H9 (cell line): ENCODE measurements around the gene MBP. TPM values are rescaled to one million over a fixed set of nuclear protein-coding genes. Genes with fewer than 3 reads are reported as not detected.

Experiments used
- DNase-seq: peaks from one replicate; pipeline ENCODE4 v3.0.0-alpha.2; 2017
- H2AFZ ChIP-seq: one replicate; pipeline ENCODE4 v1.6.1; 2013; ENCODE audit warnings: mild to moderate bottlenecking, low read length, control low read depth, moderate library complexity
- H2AK5ac ChIP-seq: 2 replicates; pipeline ENCODE4 v1.6.1; 2013; ENCODE audit warnings: low read length, control low read depth, mixed read lengths; ENCODE audit not compliant: insufficient read length
- H2BK120ac ChIP-seq: one replicate; pipeline ENCODE4 v1.6.1; 2013; ENCODE audit warnings: low read depth, mild to moderate bottlenecking, low read length, control low read depth, inconsistent platforms; ENCODE audit not compliant: poor library complexity, severe bottlenecking
- H2BK12ac ChIP-seq: 2 replicates; pipeline ENCODE4 v1.6.1; 2013; ENCODE audit warnings: low read length, control low read depth, mixed read lengths, low read depth; ENCODE audit not compliant: insufficient read length
- H2BK15ac ChIP-seq: 2 replicates; pipeline ENCODE4 v1.6.1; 2013; ENCODE audit warnings: low read depth, low read length, control low read depth
- H2BK20ac ChIP-seq: one replicate; pipeline ENCODE4 v1.6.1; 2013; ENCODE audit warnings: low read depth, mild to moderate bottlenecking, low read length, control low read depth, inconsistent platforms; ENCODE audit not compliant: poor library complexity, severe bottlenecking
- H2BK5ac ChIP-seq: 2 replicates; pipeline ENCODE4 v1.6.1; 2013; ENCODE audit warnings: low read length, control low read depth, mixed read lengths; ENCODE audit not compliant: insufficient read length
- H3K14ac ChIP-seq: 2 replicates; pipeline ENCODE4 v1.6.1; 2013; ENCODE audit warnings: low read length, control low read depth; ENCODE audit not compliant: insufficient read depth
- H3K18ac ChIP-seq: 2 replicates; pipeline ENCODE4 v1.6.1; 2013; ENCODE audit warnings: low read depth, mild to moderate bottlenecking, mixed read lengths, low read length, control low read depth; ENCODE audit not compliant: insufficient read length
- H3K23ac ChIP-seq: 2 replicates; pipeline ENCODE4 v1.6.1; 2013; ENCODE audit warnings: low read length, control low read depth, mixed read lengths, low read depth; ENCODE audit not compliant: insufficient read length
- H3K23me2 ChIP-seq: 2 replicates; pipeline ENCODE4 v1.6.1; 2013; ENCODE audit warnings: low read depth, mild to moderate bottlenecking, mixed read lengths, low read length, control low read depth; ENCODE audit not compliant: insufficient read length, poor library complexity, severe bottlenecking
- H3K27ac ChIP-seq: 2 replicates; pipeline ENCODE4 v1.5.1; 2013; ENCODE audit warnings: low read length, control low read depth, mixed read lengths, low read depth; ENCODE audit not compliant: insufficient read length
- H3K27me3 ChIP-seq: 2 replicates; pipeline ENCODE4 v1.6.1; 2013; ENCODE audit warnings: low read length, control low read depth, inconsistent platforms; ENCODE audit not compliant: insufficient read depth
- H3K4ac ChIP-seq: 2 replicates; pipeline ENCODE4 v1.6.1; 2013; ENCODE audit warnings: low read depth, mild to moderate bottlenecking, control low read depth, inconsistent platforms, low read length, moderate library complexity
- H3K4me1 ChIP-seq: 2 replicates; pipeline ENCODE4 v1.6.1; 2013; ENCODE audit warnings: low read length, control low read depth, inconsistent platforms; ENCODE audit not compliant: insufficient read depth
- H3K4me2 ChIP-seq: 2 replicates; pipeline ENCODE4 v1.6.1; 2013; ENCODE audit warnings: low read length, control low read depth, mixed read lengths; ENCODE audit not compliant: insufficient read length, insufficient read depth
- H3K56ac ChIP-seq: 2 replicates; pipeline ENCODE4 v1.6.1; 2013; ENCODE audit warnings: low read depth, mild to moderate bottlenecking, mixed read lengths, low read length, control low read depth; ENCODE audit not compliant: insufficient read length
- H3K79me1 ChIP-seq: 2 replicates; pipeline ENCODE4 v1.6.1; 2013; ENCODE audit warnings: low read depth, mild to moderate bottlenecking, moderate library complexity, low read length, control low read depth, inconsistent platforms; ENCODE audit not compliant: insufficient read depth, poor library complexity, severe bottlenecking
- H3K79me2 ChIP-seq: 2 replicates; pipeline ENCODE4 v1.6.1; 2013; ENCODE audit warnings: low read length, control low read depth, inconsistent platforms; ENCODE audit not compliant: insufficient read depth
- H3K9ac ChIP-seq: 2 replicates; pipeline ENCODE4 v1.6.1; 2013; ENCODE audit warnings: low read length, control low read depth, mixed read lengths; ENCODE audit not compliant: insufficient read length; ENCODE audit errors: extremely low read depth
- H3K9me3 ChIP-seq: one replicate; pipeline ENCODE4 v1.6.1; 2013; ENCODE audit warnings: low read depth, low read length, inconsistent platforms; ENCODE audit not compliant: control insufficient read depth
- H3T11ph ChIP-seq: one replicate; pipeline ENCODE4 v1.6.1; 2013; ENCODE audit warnings: mild to moderate bottlenecking, low read length, control low read depth, inconsistent platforms
- H4K20me1 ChIP-seq: one replicate; pipeline ENCODE4 v1.6.1; 2013; ENCODE audit not compliant: control insufficient read depth, insufficient read length, insufficient read depth
- H4K5ac ChIP-seq: 2 replicates; pipeline ENCODE4 v1.6.1; 2013; ENCODE audit warnings: low read depth, mild to moderate bottlenecking, mixed read lengths, low read length, control low read depth; ENCODE audit not compliant: insufficient read length
- H4K8ac ChIP-seq: replicated peaks from 2 replicates; pipeline ENCODE4 v1.6.1; 2013; ENCODE audit warnings: low read length, control low read depth, mixed read lengths, low read depth; ENCODE audit not compliant: insufficient read length
- H4K91ac ChIP-seq: 2 replicates; pipeline ENCODE4 v1.6.1; 2013; ENCODE audit warnings: low read depth, mild to moderate bottlenecking, moderate library complexity, mixed read lengths, low read length, control low read depth; ENCODE audit not compliant: insufficient read length
- H3K27ac Mint-ChIP-seq, 3 experiments: 2 replicates in 2 of 3; 3 replicates in 1 of 3; pipeline ENCODE4 v1.8.0; 2020 to 2021; ENCODE audit warnings: mixed read lengths in 3 of 3, mild to moderate bottlenecking in 1 of 3, moderate library complexity in 1 of 3
- H3K27me3 Mint-ChIP-seq: 2 replicates; pipeline ENCODE4 v1.8.0; 2021; ENCODE audit warnings: low read depth, mild to moderate bottlenecking, moderate library complexity, mixed read lengths
- H3K36me3 Mint-ChIP-seq, 3 experiments: 2 replicates in 2 of 3; 3 replicates in 1 of 3; pipeline ENCODE4 v1.8.0; 2020 to 2021; ENCODE audit warnings: low read depth in 3 of 3, mixed read lengths in 3 of 3; ENCODE audit not compliant: insufficient read depth in 1 of 3
- H3K4me1 Mint-ChIP-seq, 2 experiments: 2 replicates each; pipeline ENCODE4 v1.8.0; 2020; ENCODE audit warnings: mixed read lengths in 2 of 2
- H3K4me3 Mint-ChIP-seq, 2 experiments: 2 replicates in 1 of 2; 3 replicates in 1 of 2; pipeline ENCODE4 v1.8.0; 2020 to 2021; ENCODE audit warnings: mild to moderate bottlenecking in 2 of 2, mixed read lengths in 2 of 2, moderate library complexity in 1 of 2
- H3K9me3 Mint-ChIP-seq, 2 experiments: 2 replicates in 1 of 2; 3 replicates in 1 of 2; pipeline ENCODE4 v1.8.0; 2020; ENCODE audit warnings: mild to moderate bottlenecking in 2 of 2, mixed read lengths in 2 of 2, moderate library complexity in 1 of 2
- WGBS: extraction: QIAGEN DNeasy Blood & Tissue Kit; methylation state at CpG from one replicate; pipeline ENCODE4 v1.1.7; 2013; ENCODE audit warnings: missing lambda C conversion rate, low lambda C conversion rate, mixed read lengths; ENCODE audit not compliant: insufficient read length; ENCODE audit errors: extremely low coverage; 5-methylcytosine and 5-hydroxymethylcytosine counted together
- total RNA-seq: library from RNA; stranded (reverse); gene quantifications from 2 replicates; pipeline ENCODE4 v1.2.1, GENCODE V29; 2021
- TF ChIP-seq, protein P1 (sequence below): fragments of 200-600 bp; sonication (generic); conservative IDR thresholded peaks from 3 replicates; pipeline ENCODE4 v1.8.0; 2021; ENCODE audit warnings: antibody characterized with exemption, mild to moderate bottlenecking

Gene MBP
- total RNA-seq, 1 experiment from 2014 or later, result 8.6 TPM

DNA sequence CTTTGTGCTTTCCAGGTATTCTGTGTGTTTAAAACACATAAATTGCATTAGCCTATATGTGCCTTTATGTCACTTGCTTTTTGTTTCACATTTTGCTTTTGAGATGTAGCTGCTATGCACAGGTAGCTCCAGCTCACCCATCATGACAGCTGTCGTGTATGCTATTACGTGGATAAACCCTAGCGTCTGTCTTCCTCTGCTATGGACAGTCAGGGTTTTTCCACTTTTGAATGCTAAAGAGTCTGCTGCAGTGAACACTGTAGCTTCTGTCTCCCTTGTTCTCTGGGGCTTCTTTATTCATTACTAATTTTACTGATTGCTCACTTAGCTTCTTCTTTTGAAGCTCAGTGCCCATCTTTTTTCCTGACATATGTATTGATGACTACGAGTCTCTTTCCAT, 24.7 kb upstream of the MBP start:
- TF ChIP-seq, protein P1, sequence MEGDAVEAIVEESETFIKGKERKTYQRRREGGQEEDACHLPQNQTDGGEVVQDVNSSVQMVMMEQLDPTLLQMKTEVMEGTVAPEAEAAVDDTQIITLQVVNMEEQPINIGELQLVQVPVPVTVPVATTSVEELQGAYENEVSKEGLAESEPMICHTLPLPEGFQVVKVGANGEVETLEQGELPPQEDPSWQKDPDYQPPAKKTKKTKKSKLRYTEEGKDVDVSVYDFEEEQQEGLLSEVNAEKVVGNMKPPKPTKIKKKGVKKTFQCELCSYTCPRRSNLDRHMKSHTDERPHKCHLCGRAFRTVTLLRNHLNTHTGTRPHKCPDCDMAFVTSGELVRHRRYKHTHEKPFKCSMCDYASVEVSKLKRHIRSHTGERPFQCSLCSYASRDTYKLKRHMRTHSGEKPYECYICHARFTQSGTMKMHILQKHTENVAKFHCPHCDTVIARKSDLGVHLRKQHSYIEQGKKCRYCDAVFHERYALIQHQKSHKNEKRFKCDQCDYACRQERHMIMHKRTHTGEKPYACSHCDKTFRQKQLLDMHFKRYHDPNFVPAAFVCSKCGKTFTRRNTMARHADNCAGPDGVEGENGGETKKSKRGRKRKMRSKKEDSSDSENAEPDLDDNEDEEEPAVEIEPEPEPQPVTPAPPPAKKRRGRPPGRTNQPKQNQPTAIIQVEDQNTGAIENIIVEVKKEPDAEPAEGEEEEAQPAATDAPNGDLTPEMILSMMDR, result no peak
- H3K27me3 Mint-ChIP-seq, result peaks cover 5% of the 10 kb centered on the region
- H4K8ac ChIP-seq, result no peak overlapping the region
- no peak overlapping the region for H3K18ac ChIP-seq
- no peak overlapping the region for H3K56ac ChIP-seq
- no peak overlapping the region for H2AK5ac ChIP-seq
- peaks cover 0 to 27% (median 15%) of the 10 kb centered on the region in 3 experiments for H3K36me3 Mint-ChIP-seq
- no peak for DNase-seq
- H3K4me2 ChIP-seq, result no peak overlapping the region
- H4K5ac ChIP-seq, result no peak overlapping the region
- H2BK20ac ChIP-seq, result no peak overlapping the region
- no peak overlapping the region for H3K9ac ChIP-seq
- no peak overlapping the region for H2BK15ac ChIP-seq
- no peak overlapping the region for H4K91ac ChIP-seq
- no peak overlapping the region for H3T11ph ChIP-seq
- no peak overlapping the region for H3K4ac ChIP-seq
- peaks cover 9% of the 10 kb centered on the region; the same call in 1 of the 2 replicates for H3K4me1 ChIP-seq
- H3K23me2 ChIP-seq, result no peaks in the 10 kb centered on the region
- H2BK5ac ChIP-seq, result no peak overlapping the region
- H3K27ac Mint-ChIP-seq, result no peak overlapping the region
- no peak overlapping the region for H3K23ac ChIP-seq
- no CpG with 5 or more reads among the region's 4 CpGs for WGBS
- H2AFZ ChIP-seq, result no peak overlapping the region
- peaks cover 27 to 35% of the 10 kb centered on the region in 2 experiments for H3K4me1 Mint-ChIP-seq
- H2BK120ac ChIP-seq, result no peak overlapping the region
- no peaks in the 10 kb centered on the region for H3K9me3 ChIP-seq
- H3K79me2 ChIP-seq, result no peaks in the 10 kb centered on the region
- H3K27me3 ChIP-seq, result no peaks in the 10 kb centered on the region
- H3K4me3 Mint-ChIP-seq, result no peak overlapping the region
- H4K20me1 ChIP-seq, result no peaks in the 10 kb centered on the region
- no peak overlapping the region for H3K14ac ChIP-seq
- H3K79me1 ChIP-seq, result no peaks in the 10 kb centered on the region
- no peak overlapping the region for H2BK12ac ChIP-seq
- H3K9me3 Mint-ChIP-seq, result peaks cover 17 to 23% of the 10 kb centered on the region in 2 experiments
- H3K27ac ChIP-seq, result no peak overlapping the region
